22Rv1 (cell line): Measurements from ENCODE around the gene RNU6-8.

ENCODE experiments used
- H3K27ac ChIP-seq: fragments of 450-650 bp; 2 replicates; pipeline ENCODE4 v1.5.1; 2017
- CTCF ChIP-seq: fragments of 450-650 bp; IDR thresholded peaks from 2 replicates; pipeline ENCODE4 v1.5.1; 2017; ENCODE audit warnings: mild to moderate bottlenecking
- ZFX ChIP-seq: fragments of 450-650 bp; IDR thresholded peaks from 2 replicates; pipeline ENCODE4 v1.6.1; 2017; ENCODE audit warnings: antibody characterized with exemption, borderline replicate concordance

RNU6-8 gene

GRCh38 chr14:32205984-32206383, 2.9 kb upstream of the RNU6-8 start:
- no peak for TF ChIP-seq ZFX
- no peak for TF ChIP-seq CTCF
- no peak overlapping the region for H3K27ac ChIP-seq

DNA sequence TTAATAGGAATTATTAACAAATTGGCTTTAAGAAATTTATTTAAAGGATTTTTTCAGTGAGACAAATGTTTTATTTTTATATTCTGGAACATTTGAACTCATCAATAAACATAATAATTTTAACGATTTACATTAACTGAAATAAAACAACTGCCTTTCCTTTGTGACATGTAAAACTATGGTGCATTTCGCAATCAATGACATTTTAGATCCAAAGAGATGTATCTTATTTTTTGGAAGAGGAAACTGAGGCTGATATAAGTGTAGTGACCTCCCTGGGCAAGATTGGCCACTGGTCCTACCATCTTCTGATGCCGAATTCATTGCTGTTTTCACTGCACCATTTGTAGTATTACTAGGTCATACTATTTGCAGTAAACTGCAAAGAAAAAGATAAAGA, 2.5 kb upstream of the RNU6-8 start:
- no peak overlapping the region for H3K27ac ChIP-seq
- TF ChIP-seq ZFX (no peak), CTCF (no peak)

GRCh38 chr14:32203928-32204357, 874 bp upstream of the RNU6-8 start:
- H3K27ac ChIP-seq, result peak overlapping the region; percentile 84
- TF ChIP-seq ZFX, result no peak
- TF ChIP-seq CTCF, result no peak

GRCh38 chr14:32202491-32202997, 525 bp downstream of the RNU6-8 start:
- no peak for TF ChIP-seq ZFX
- TF ChIP-seq CTCF, result no peak
- H3K27ac ChIP-seq, result peak overlapping the region; percentile 84

- no peak for TF ChIP-seq ZFX
- TF ChIP-seq CTCF, result no peak
- H3K27ac ChIP-seq, result peak within 1 kb of the TSS; percentile 84
These were observed 1.1 kb downstream of the RNU6-8 start, which contains the start of gene RNU6-7 for GRCh38 chr14:32201816-32202490. Gene RNU6-7, plus strand, starts transcription at chr14:32202045.

GRCh38 chr14:32201193-32201815, 1.8 kb downstream of the RNU6-8 start:
- TF ChIP-seq CTCF (no peak), ZFX (no peak)
- H3K27ac ChIP-seq, result peak overlapping the region; percentile 84

DNA sequence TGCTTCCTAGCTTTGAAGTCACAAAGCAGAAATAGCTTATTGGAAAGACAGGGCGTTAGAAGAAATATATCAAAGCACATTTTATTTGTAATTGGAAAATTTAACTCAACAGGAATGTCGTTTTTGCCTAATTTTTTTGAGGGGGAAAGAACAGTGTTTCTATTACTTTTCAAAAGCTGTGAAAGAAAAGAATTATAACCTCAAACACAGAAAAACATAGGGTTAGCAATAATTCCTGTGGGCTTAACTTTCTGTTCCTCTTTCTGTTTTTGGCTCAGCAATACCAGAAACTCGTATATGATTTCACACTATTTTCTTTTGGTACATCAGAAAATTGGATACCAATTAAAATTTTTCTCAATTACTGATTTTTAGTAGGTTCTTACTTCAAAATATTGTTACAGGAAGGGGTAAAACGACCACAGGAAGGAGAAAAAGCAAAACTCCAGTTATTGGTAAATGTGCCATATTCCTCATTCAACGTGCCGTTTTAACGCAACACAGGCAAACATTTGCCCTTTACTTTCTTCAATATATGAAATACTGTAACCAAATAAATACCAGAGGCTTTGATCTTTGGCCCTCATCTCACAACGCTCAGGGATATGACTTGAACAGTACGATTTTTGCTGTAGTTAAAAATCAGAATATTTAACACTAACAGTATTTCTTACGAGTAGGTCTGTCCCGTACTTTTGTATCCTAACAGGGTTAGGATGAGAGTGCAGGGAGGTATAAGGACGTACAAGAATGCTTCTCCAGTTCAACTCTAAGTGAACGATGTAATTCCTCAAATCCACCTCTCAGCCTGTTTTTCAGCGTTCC, 2.5 kb downstream of the RNU6-8 start:
- no peak for TF ChIP-seq CTCF
- no peak for TF ChIP-seq ZFX
- peak overlapping the region; percentile 84 for H3K27ac ChIP-seq
